ENCODE measurements around the gene VWA1. TPM values are rescaled to one million over a fixed set of nuclear protein-coding genes. Genes with fewer than 3 reads are reported as not detected.

VWA1 gene
- polyA plus RNA-seq, 1 of the 3 experiments (the other 2 are of a cell fraction) = 7.4 TPM

DNA sequence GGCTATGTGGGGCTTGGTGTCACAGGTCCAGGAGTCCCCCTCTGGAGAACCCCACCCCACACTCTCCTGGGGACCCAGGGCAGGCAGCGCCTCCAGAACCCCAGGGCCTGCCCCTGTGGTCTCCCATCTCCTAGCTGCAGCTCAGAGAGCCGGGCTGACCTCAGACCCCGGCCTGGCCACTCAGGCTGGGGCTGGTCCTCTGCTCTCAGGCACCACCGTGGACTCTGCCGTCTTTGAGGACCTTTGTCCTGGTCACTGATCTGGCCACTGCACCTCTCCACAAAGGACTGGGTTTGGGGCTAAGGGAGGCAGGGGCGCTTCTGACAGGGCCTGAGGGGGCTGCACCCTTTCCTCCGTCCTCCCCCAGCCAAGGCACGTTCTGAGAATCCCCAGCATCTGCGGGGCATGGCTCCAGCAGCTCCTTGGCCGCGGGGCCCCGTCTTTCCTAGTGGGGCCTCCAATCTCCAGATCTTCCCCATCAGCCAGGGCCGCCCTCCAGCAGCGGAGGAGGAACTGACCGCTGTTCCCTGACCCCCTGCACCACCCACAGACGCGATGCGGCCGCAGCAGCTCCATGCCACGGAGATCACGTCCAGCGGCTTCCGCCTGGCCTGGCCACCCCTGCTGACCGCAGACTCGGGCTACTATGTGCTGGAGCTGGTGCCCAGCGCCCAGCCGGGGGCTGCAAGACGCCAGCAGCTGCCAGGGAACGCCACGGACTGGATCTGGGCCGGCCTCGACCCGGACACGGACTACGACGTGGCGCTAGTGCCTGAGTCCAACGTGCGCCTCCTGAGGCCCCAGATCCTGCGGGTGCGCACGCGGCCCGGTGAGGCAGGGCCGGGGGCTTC, 3.3 kb downstream of the VWA1 start:
- no peak overlapping the region for H3K4me2 ChIP-seq
- DNase-seq = peak; percentile 32
- H3K79me2 ChIP-seq (ENCODE audit: insufficient read depth) = no peaks in the 10 kb centered on the region
- H3K27me3 ChIP-seq (ENCODE audit: insufficient read depth) = no peaks in the 10 kb centered on the region
- ChIA-PET POLR2A (no interaction called here), CTCF (interaction anchor here (1.4 kb wide), 1 partner anchor 67 kb away, joined by 3 read pairs; no protein-coding TSS in a partner anchor)
- H3K9me3 ChIP-seq = no peaks in the 10 kb centered on the region
- TF ChIP-seq, protein P1, sequence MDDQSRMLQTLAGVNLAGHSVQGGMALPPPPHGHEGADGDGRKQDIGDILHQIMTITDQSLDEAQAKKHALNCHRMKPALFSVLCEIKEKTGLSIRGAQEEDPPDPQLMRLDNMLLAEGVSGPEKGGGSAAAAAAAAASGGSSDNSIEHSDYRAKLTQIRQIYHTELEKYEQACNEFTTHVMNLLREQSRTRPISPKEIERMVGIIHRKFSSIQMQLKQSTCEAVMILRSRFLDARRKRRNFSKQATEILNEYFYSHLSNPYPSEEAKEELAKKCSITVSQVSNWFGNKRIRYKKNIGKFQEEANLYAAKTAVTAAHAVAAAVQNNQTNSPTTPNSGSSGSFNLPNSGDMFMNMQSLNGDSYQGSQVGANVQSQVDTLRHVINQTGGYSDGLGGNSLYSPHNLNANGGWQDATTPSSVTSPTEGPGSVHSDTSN (IDR thresholded peaks at IDR 0.05) = no peak
- TF ChIP-seq RXRA (IDR thresholded peaks at IDR 0.05; ENCODE audit: borderline replicate concordance, low read depth) = no peak
- no peak for TF ChIP-seq GABPA (IDR thresholded peaks at IDR 0.05; ENCODE audit: low read depth)
- TF ChIP-seq, protein P2, sequence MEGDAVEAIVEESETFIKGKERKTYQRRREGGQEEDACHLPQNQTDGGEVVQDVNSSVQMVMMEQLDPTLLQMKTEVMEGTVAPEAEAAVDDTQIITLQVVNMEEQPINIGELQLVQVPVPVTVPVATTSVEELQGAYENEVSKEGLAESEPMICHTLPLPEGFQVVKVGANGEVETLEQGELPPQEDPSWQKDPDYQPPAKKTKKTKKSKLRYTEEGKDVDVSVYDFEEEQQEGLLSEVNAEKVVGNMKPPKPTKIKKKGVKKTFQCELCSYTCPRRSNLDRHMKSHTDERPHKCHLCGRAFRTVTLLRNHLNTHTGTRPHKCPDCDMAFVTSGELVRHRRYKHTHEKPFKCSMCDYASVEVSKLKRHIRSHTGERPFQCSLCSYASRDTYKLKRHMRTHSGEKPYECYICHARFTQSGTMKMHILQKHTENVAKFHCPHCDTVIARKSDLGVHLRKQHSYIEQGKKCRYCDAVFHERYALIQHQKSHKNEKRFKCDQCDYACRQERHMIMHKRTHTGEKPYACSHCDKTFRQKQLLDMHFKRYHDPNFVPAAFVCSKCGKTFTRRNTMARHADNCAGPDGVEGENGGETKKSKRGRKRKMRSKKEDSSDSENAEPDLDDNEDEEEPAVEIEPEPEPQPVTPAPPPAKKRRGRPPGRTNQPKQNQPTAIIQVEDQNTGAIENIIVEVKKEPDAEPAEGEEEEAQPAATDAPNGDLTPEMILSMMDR (IDR thresholded peaks at IDR 0.05) = no peak
- TF ChIP-seq RCOR1 (IDR thresholded peaks at IDR 0.05; ENCODE audit: low read length) = no peak
- no peak for TF ChIP-seq NRF1 (IDR thresholded peaks at IDR 0.05; ENCODE audit: low read depth, low read length)
- TF ChIP-seq JUND (IDR thresholded peaks at IDR 0.05) = no peak
- no peak for TF ChIP-seq EZH2phosphoT487 (IDR thresholded peaks at IDR 0.05; ENCODE audit: borderline replicate concordance, low read depth)
- TF ChIP-seq TAF1 (IDR thresholded peaks at IDR 0.05; ENCODE audit: borderline replicate concordance, low read depth, low read length) = no peak
- no peak for TF ChIP-seq NFIC (IDR thresholded peaks at IDR 0.05; ENCODE audit: borderline replicate concordance)
- TF ChIP-seq, protein P3, sequence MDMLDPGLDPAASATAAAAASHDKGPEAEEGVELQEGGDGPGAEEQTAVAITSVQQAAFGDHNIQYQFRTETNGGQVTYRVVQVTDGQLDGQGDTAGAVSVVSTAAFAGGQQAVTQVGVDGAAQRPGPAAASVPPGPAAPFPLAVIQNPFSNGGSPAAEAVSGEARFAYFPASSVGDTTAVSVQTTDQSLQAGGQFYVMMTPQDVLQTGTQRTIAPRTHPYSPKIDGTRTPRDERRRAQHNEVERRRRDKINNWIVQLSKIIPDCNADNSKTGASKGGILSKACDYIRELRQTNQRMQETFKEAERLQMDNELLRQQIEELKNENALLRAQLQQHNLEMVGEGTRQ (IDR thresholded peaks at IDR 0.05; ENCODE audit: borderline replicate concordance, low read depth, low read length) = no peak
- no peak for TF ChIP-seq MXI1 (IDR thresholded peaks at IDR 0.05; ENCODE audit: low read depth, low read length)
- no peak for TF ChIP-seq CHD2 (IDR thresholded peaks at IDR 0.05; ENCODE audit: low read length, partially characterized antibody)
- no peak for TF ChIP-seq FOSL2 (IDR thresholded peaks at IDR 0.05; ENCODE audit: borderline replicate concordance, low read depth)
- no peak for TF ChIP-seq FOXJ3 (CRISPR knock-in tag; IDR thresholded peaks at IDR 0.05)
- TF ChIP-seq, protein P4, sequence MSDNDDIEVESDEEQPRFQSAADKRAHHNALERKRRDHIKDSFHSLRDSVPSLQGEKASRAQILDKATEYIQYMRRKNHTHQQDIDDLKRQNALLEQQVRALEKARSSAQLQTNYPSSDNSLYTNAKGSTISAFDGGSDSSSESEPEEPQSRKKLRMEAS (IDR thresholded peaks at IDR 0.05; ENCODE audit: low read depth) = no peak
- TF ChIP-seq POLR2AphosphoS5 (IDR thresholded peaks at IDR 0.05; ENCODE audit: low read depth, low read length) = no peak
- no peak for TF ChIP-seq RFX5 (IDR thresholded peaks at IDR 0.05; ENCODE audit: low read length)
- TF ChIP-seq TCF12 (IDR thresholded peaks at IDR 0.05) = no peak
- TF ChIP-seq SIN3A (IDR thresholded peaks at IDR 0.05; ENCODE audit: borderline replicate concordance, low read depth, low read length) = no peak
- H4K20me1 ChIP-seq (ENCODE audit: insufficient read depth) = no peaks in the 10 kb centered on the region
- H3K9ac ChIP-seq = no peak overlapping the region
- 84% methylated on average over 14 of the region's 45 CpGs for WGBS (ENCODE audit: low lambda C conversion rate)
- no peak overlapping the region for H3K4me3 ChIP-seq (ENCODE audit: low read depth in 2 of 2, low read length in 1 of 2)
- peaks cover 0 to 13% of the 10 kb centered on the region in 2 experiments; a peak in 1 of 4 replicates for H3K4me1 ChIP-seq (ENCODE audit: control insufficient read depth in 1 of 2, insufficient read depth in 2 of 2, low read depth in 1 of 2, low read length in 1 of 2)
- H3K9me2 ChIP-seq = no peaks in the 10 kb centered on the region
- no peaks in the 10 kb centered on the region for H3K36me3 ChIP-seq (replicated peaks in 1 of 2; ENCODE audit: control insufficient read depth in 1 of 2, insufficient read depth in 2 of 2, low read length in 1 of 2)
- no peak overlapping the region for H2AFZ ChIP-seq (ENCODE audit: low read depth)
- no peaks in the 10 kb centered on the region for H3F3A ChIP-seq (replicated peaks; ENCODE audit: insufficient read depth)
- no peak overlapping the region for H3K27ac ChIP-seq (ENCODE audit: low read depth in 2 of 2, low read length in 1 of 2)
